Stimulated activated CD4-positive, alpha-beta T cell treated with anti-CD3 and anti-CD28 coated beads, Interleukin-15, amount 100 ng/mL, for 48 hours (primary cell): Measurements from ENCODE around the gene TOGARAM2.

ENCODE experiments used
- DNase-seq, 2 donors: peaks; one replicate each; pipeline ENCODE4 v3.0.0-alpha.2; 2020; ENCODE audit warnings: low read depth in 2 of 2

The TOGARAM2 gene

GRCh38 chr2:29053223-29053622, 72.1 kb downstream of the TOGARAM2 start:
- DNase-seq, result no peak

- no peak for DNase-seq
Measured at GRCh38 chr2:29053670-29054400, 72.7 kb downstream of the TOGARAM2 start.

GRCh38 chr2:29054430-29054829, 73.3 kb downstream of the TOGARAM2 start:
- DNase-seq, result no peak

GRCh38 chr2:29055601-29056000, 74.5 kb downstream of the TOGARAM2 start:
- DNase-seq, result no peak

- DNase-seq, result peak in 1 of 2 donors; percentile 13
Measured at GRCh38 chr2:29056452-29056851, 75.4 kb downstream of the TOGARAM2 start.

- no peak for DNase-seq
Measured at GRCh38 chr2:29057006-29057405, 75.9 kb downstream of the TOGARAM2 start.

- no peak for DNase-seq
Measured at GRCh38 chr2:29059624-29060023, 78.5 kb downstream of the TOGARAM2 start.

- no peak for DNase-seq
Measured at GRCh38 chr2:29060441-29060840, 79.3 kb downstream of the TOGARAM2 start.

GRCh38 chr2:29061176-29061575, 80.1 kb downstream of the TOGARAM2 start:
- no peak for DNase-seq

GRCh38 chr2:29061616-29062015, 80.5 kb downstream of the TOGARAM2 start:
- DNase-seq, result no peak

- no peak for DNase-seq
Measured at GRCh38 chr2:29062371-29062770, 81.3 kb downstream of the TOGARAM2 start.

GRCh38 chr2:29063056-29063455, 82.0 kb downstream of the TOGARAM2 start:
- no peak for DNase-seq

- no peak for DNase-seq
Measured at GRCh38 chr2:29063646-29064345, 82.7 kb downstream of the TOGARAM2 start.

GRCh38 chr2:29064346-29064715, 83.2 kb downstream of the TOGARAM2 start:
- DNase-seq, result no peak

GRCh38 chr2:29064746-29065067, 83.6 kb downstream of the TOGARAM2 start:
- no peak for DNase-seq

GRCh38 chr2:29065068-29065811, 84.1 kb downstream of the TOGARAM2 start:
- no peak for DNase-seq

- no peak for DNase-seq
Measured at GRCh38 chr2:29066271-29066860, 85.3 kb downstream of the TOGARAM2 start.

GRCh38 chr2:29066997-29067605, 86.0 kb downstream of the TOGARAM2 start:
- DNase-seq, result no peak

GRCh38 chr2:29068513-29068912, 87.4 kb downstream of the TOGARAM2 start:
- no peak for DNase-seq

GRCh38 chr2:29070526-29070925, 89.4 kb downstream of the TOGARAM2 start:
- DNase-seq, result no peak

- no peak for DNase-seq
Measured at GRCh38 chr2:29071032-29071975, 90.2 kb downstream of the TOGARAM2 start.
